H9 (cell line): ENCODE data around the gene BDH1. TPM values are rescaled to one million over a fixed set of nuclear protein-coding genes. Genes with fewer than 3 reads are reported as not detected.

Source experiments
- DNase-seq: peaks from one replicate; pipeline ENCODE4 v3.0.0-alpha.2; 2017
- H2AFZ ChIP-seq: one replicate; pipeline ENCODE4 v1.6.1; 2013; ENCODE audit warnings: mild to moderate bottlenecking, low read length, control low read depth, moderate library complexity
- H2AK5ac ChIP-seq: 2 replicates; pipeline ENCODE4 v1.6.1; 2013; ENCODE audit warnings: low read length, control low read depth, mixed read lengths; ENCODE audit not compliant: insufficient read length
- H2BK120ac ChIP-seq: one replicate; pipeline ENCODE4 v1.6.1; 2013; ENCODE audit warnings: low read depth, mild to moderate bottlenecking, low read length, control low read depth, inconsistent platforms; ENCODE audit not compliant: poor library complexity, severe bottlenecking
- H2BK12ac ChIP-seq: 2 replicates; pipeline ENCODE4 v1.6.1; 2013; ENCODE audit warnings: low read length, control low read depth, mixed read lengths, low read depth; ENCODE audit not compliant: insufficient read length
- H2BK15ac ChIP-seq: 2 replicates; pipeline ENCODE4 v1.6.1; 2013; ENCODE audit warnings: low read depth, low read length, control low read depth
- H2BK20ac ChIP-seq: one replicate; pipeline ENCODE4 v1.6.1; 2013; ENCODE audit warnings: low read depth, mild to moderate bottlenecking, low read length, control low read depth, inconsistent platforms; ENCODE audit not compliant: poor library complexity, severe bottlenecking
- H2BK5ac ChIP-seq: 2 replicates; pipeline ENCODE4 v1.6.1; 2013; ENCODE audit warnings: low read length, control low read depth, mixed read lengths; ENCODE audit not compliant: insufficient read length
- H3K14ac ChIP-seq: 2 replicates; pipeline ENCODE4 v1.6.1; 2013; ENCODE audit warnings: low read length, control low read depth; ENCODE audit not compliant: insufficient read depth
- H3K18ac ChIP-seq: 2 replicates; pipeline ENCODE4 v1.6.1; 2013; ENCODE audit warnings: low read depth, mild to moderate bottlenecking, mixed read lengths, low read length, control low read depth; ENCODE audit not compliant: insufficient read length
- H3K23ac ChIP-seq: 2 replicates; pipeline ENCODE4 v1.6.1; 2013; ENCODE audit warnings: low read length, control low read depth, mixed read lengths, low read depth; ENCODE audit not compliant: insufficient read length
- H3K23me2 ChIP-seq: 2 replicates; pipeline ENCODE4 v1.6.1; 2013; ENCODE audit warnings: low read depth, mild to moderate bottlenecking, mixed read lengths, low read length, control low read depth; ENCODE audit not compliant: insufficient read length, poor library complexity, severe bottlenecking
- H3K27ac ChIP-seq: 2 replicates; pipeline ENCODE4 v1.5.1; 2013; ENCODE audit warnings: low read length, control low read depth, mixed read lengths, low read depth; ENCODE audit not compliant: insufficient read length
- H3K27me3 ChIP-seq: 2 replicates; pipeline ENCODE4 v1.6.1; 2013; ENCODE audit warnings: low read length, control low read depth, inconsistent platforms; ENCODE audit not compliant: insufficient read depth
- H3K4ac ChIP-seq: 2 replicates; pipeline ENCODE4 v1.6.1; 2013; ENCODE audit warnings: low read depth, mild to moderate bottlenecking, control low read depth, inconsistent platforms, low read length, moderate library complexity
- H3K4me1 ChIP-seq: 2 replicates; pipeline ENCODE4 v1.6.1; 2013; ENCODE audit warnings: low read length, control low read depth, inconsistent platforms; ENCODE audit not compliant: insufficient read depth
- H3K4me2 ChIP-seq: 2 replicates; pipeline ENCODE4 v1.6.1; 2013; ENCODE audit warnings: low read length, control low read depth, mixed read lengths; ENCODE audit not compliant: insufficient read length, insufficient read depth
- H3K56ac ChIP-seq: 2 replicates; pipeline ENCODE4 v1.6.1; 2013; ENCODE audit warnings: low read depth, mild to moderate bottlenecking, mixed read lengths, low read length, control low read depth; ENCODE audit not compliant: insufficient read length
- H3K79me1 ChIP-seq: 2 replicates; pipeline ENCODE4 v1.6.1; 2013; ENCODE audit warnings: low read depth, mild to moderate bottlenecking, moderate library complexity, low read length, control low read depth, inconsistent platforms; ENCODE audit not compliant: insufficient read depth, poor library complexity, severe bottlenecking
- H3K79me2 ChIP-seq: 2 replicates; pipeline ENCODE4 v1.6.1; 2013; ENCODE audit warnings: low read length, control low read depth, inconsistent platforms; ENCODE audit not compliant: insufficient read depth
- H3K9ac ChIP-seq: 2 replicates; pipeline ENCODE4 v1.6.1; 2013; ENCODE audit warnings: low read length, control low read depth, mixed read lengths; ENCODE audit not compliant: insufficient read length; ENCODE audit errors: extremely low read depth
- H3K9me3 ChIP-seq: one replicate; pipeline ENCODE4 v1.6.1; 2013; ENCODE audit warnings: low read depth, low read length, inconsistent platforms; ENCODE audit not compliant: control insufficient read depth
- H3T11ph ChIP-seq: one replicate; pipeline ENCODE4 v1.6.1; 2013; ENCODE audit warnings: mild to moderate bottlenecking, low read length, control low read depth, inconsistent platforms
- H4K20me1 ChIP-seq: one replicate; pipeline ENCODE4 v1.6.1; 2013; ENCODE audit not compliant: control insufficient read depth, insufficient read length, insufficient read depth
- H4K5ac ChIP-seq: 2 replicates; pipeline ENCODE4 v1.6.1; 2013; ENCODE audit warnings: low read depth, mild to moderate bottlenecking, mixed read lengths, low read length, control low read depth; ENCODE audit not compliant: insufficient read length
- H4K8ac ChIP-seq: replicated peaks from 2 replicates; pipeline ENCODE4 v1.6.1; 2013; ENCODE audit warnings: low read length, control low read depth, mixed read lengths, low read depth; ENCODE audit not compliant: insufficient read length
- H4K91ac ChIP-seq: 2 replicates; pipeline ENCODE4 v1.6.1; 2013; ENCODE audit warnings: low read depth, mild to moderate bottlenecking, moderate library complexity, mixed read lengths, low read length, control low read depth; ENCODE audit not compliant: insufficient read length
- H3K27ac Mint-ChIP-seq, 3 experiments: 2 replicates in 2 of 3; 3 replicates in 1 of 3; pipeline ENCODE4 v1.8.0; 2020 to 2021; ENCODE audit warnings: mixed read lengths in 3 of 3, mild to moderate bottlenecking in 1 of 3, moderate library complexity in 1 of 3
- H3K27me3 Mint-ChIP-seq: 2 replicates; pipeline ENCODE4 v1.8.0; 2021; ENCODE audit warnings: low read depth, mild to moderate bottlenecking, moderate library complexity, mixed read lengths
- H3K36me3 Mint-ChIP-seq, 3 experiments: 2 replicates in 2 of 3; 3 replicates in 1 of 3; pipeline ENCODE4 v1.8.0; 2020 to 2021; ENCODE audit warnings: low read depth in 3 of 3, mixed read lengths in 3 of 3; ENCODE audit not compliant: insufficient read depth in 1 of 3
- H3K4me1 Mint-ChIP-seq, 2 experiments: 2 replicates each; pipeline ENCODE4 v1.8.0; 2020; ENCODE audit warnings: mixed read lengths in 2 of 2
- H3K4me3 Mint-ChIP-seq, 2 experiments: 2 replicates in 1 of 2; 3 replicates in 1 of 2; pipeline ENCODE4 v1.8.0; 2020 to 2021; ENCODE audit warnings: mild to moderate bottlenecking in 2 of 2, mixed read lengths in 2 of 2, moderate library complexity in 1 of 2
- H3K9me3 Mint-ChIP-seq, 2 experiments: 2 replicates in 1 of 2; 3 replicates in 1 of 2; pipeline ENCODE4 v1.8.0; 2020; ENCODE audit warnings: mild to moderate bottlenecking in 2 of 2, mixed read lengths in 2 of 2, moderate library complexity in 1 of 2
- CTCF ChIP-seq: fragments of 200-600 bp; sonication (generic); conservative IDR thresholded peaks from 3 replicates; pipeline ENCODE4 v1.8.0; 2021; ENCODE audit warnings: antibody characterized with exemption, mild to moderate bottlenecking
- WGBS: extraction: QIAGEN DNeasy Blood & Tissue Kit; methylation state at CpG from one replicate; pipeline ENCODE4 v1.1.7; 2013; ENCODE audit warnings: missing lambda C conversion rate, low lambda C conversion rate, mixed read lengths; ENCODE audit not compliant: insufficient read length; ENCODE audit errors: extremely low coverage; 5-methylcytosine and 5-hydroxymethylcytosine counted together
- total RNA-seq: library from RNA; stranded (reverse); gene quantifications from 2 replicates; pipeline ENCODE4 v1.2.1, GENCODE V29; 2021

BDH1 gene
- total RNA-seq, 1 experiment from 2014 or later = 23.8 TPM

- Histone ChIP-seq H2BK15ac (no peak overlapping the region), H4K91ac (no peak overlapping the region), H3K4me1 (no peaks in the 10 kb centered on the region), H3K27me3 (no peaks in the 10 kb centered on the region), H4K5ac (no peak overlapping the region), H2BK5ac (no peak overlapping the region), H2BK120ac (no peak overlapping the region), H3K56ac (no peak overlapping the region), H3K4ac (no peak overlapping the region), H3K23me2 (no peaks in the 10 kb centered on the region), H2BK20ac (no peak overlapping the region), H2AK5ac (no peak overlapping the region), H2BK12ac (no peak overlapping the region), H3K14ac (no peak overlapping the region), H3K9me3 (no peaks in the 10 kb centered on the region), H4K20me1 (no peaks in the 10 kb centered on the region), H3K18ac (no peak overlapping the region), H4K8ac (no peak overlapping the region), H3K9ac (no peak overlapping the region), H3K4me2 (no peak overlapping the region), H3K79me2 (no peaks in the 10 kb centered on the region), H3K23ac (no peak overlapping the region), H3T11ph (no peak overlapping the region), H3K27ac (no peak overlapping the region), H3K79me1 (no peaks in the 10 kb centered on the region), H2AFZ (no peak overlapping the region)
- WGBS = no CpG with 5 or more reads among the region's 7 CpGs
- Mint-ChIP-seq H3K36me3 (no peaks in the 10 kb centered on the region; a peak in 1 of 7 replicates), H3K27ac (no peak overlapping the region), H3K4me1 (peaks cover 24 to 28% of the 10 kb centered on the region in 2 experiments), H3K27me3 (peaks cover 6% of the 10 kb centered on the region), H3K4me3 (no peak overlapping the region), H3K9me3 (no peaks in the 10 kb centered on the region)
- DNase-seq = no peak
- no peak for TF ChIP-seq CTCF
These were observed 93.0 kb downstream of the BDH1 start for GRCh38 chr3:197462808-197463207.
